ENCODE data around the gene CLCN1.

- TF ChIP-seq, protein P1, sequence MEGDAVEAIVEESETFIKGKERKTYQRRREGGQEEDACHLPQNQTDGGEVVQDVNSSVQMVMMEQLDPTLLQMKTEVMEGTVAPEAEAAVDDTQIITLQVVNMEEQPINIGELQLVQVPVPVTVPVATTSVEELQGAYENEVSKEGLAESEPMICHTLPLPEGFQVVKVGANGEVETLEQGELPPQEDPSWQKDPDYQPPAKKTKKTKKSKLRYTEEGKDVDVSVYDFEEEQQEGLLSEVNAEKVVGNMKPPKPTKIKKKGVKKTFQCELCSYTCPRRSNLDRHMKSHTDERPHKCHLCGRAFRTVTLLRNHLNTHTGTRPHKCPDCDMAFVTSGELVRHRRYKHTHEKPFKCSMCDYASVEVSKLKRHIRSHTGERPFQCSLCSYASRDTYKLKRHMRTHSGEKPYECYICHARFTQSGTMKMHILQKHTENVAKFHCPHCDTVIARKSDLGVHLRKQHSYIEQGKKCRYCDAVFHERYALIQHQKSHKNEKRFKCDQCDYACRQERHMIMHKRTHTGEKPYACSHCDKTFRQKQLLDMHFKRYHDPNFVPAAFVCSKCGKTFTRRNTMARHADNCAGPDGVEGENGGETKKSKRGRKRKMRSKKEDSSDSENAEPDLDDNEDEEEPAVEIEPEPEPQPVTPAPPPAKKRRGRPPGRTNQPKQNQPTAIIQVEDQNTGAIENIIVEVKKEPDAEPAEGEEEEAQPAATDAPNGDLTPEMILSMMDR (IDR thresholded peaks at IDR 0.05 in 4 of 5, conservative IDR thresholded peaks at IDR 0.05 in 1 of 5): no peak
- TF ChIP-seq POLR2A (IDR thresholded peaks at IDR 0.05): no peak
Measured at GRCh38 chr7:143388051-143388450, 72.1 kb downstream of the CLCN1 start.

Measured in gastrocnemius medialis (tissue), 4 donors.